HepG2 (cell line): Measurements from ENCODE around the gene RCC2.

Source experiments
- EHMT2 ChIP-seq: fragments of 200-600 bp; sonication (generic); IDR thresholded peaks from 2 replicates; pipeline ENCODE4 v1.7.0; 2017; ENCODE audit warnings: antibody characterized with exemption, low read depth, low read length, borderline replicate concordance
- FOXP1 ChIP-seq, 2 experiments: fragments of 450-650 bp in 1 of 2; IDR thresholded peaks; 2 replicates each; pipeline ENCODE4 v1.6.1; 2017 to 2018; ENCODE audit warnings: antibody characterized with exemption in 1 of 2
- GATAD1 ChIP-seq: IDR thresholded peaks from 2 replicates; pipeline ENCODE4 v1.6.1; 2016; ENCODE audit warnings: missing genetic modification reagents, missing compliant biosample characterization
- MLX ChIP-seq: IDR thresholded peaks from 2 replicates; pipeline ENCODE4 v1.6.1; 2016
- NR3C1 ChIP-seq: sonication (generic); formaldehyde crosslinking; IDR thresholded peaks from 2 replicates; pipeline ENCODE4 v1.4.0; 2020; ENCODE audit warnings: missing genetic modification reagents
- POLR2AphosphoS5 ChIP-seq: IDR thresholded peaks from 2 replicates; pipeline ENCODE4 v1.6.1; 2012; ENCODE audit warnings: low read depth, low read length
- THAP7 ChIP-seq: sonication (generic); formaldehyde crosslinking; IDR thresholded peaks from 2 replicates; pipeline ENCODE4 v1.8.1; 2023; ENCODE audit warnings: mild to moderate bottlenecking, missing genetic modification reagents
- ZBTB26 ChIP-seq: IDR thresholded peaks from 2 replicates; pipeline ENCODE4 v1.6.1; 2016; ENCODE audit warnings: missing compliant biosample characterization, missing genetic modification reagents, borderline replicate concordance
- ZNF329 ChIP-seq: sonication (generic); formaldehyde crosslinking; IDR thresholded peaks from 2 replicates; pipeline ENCODE4 v1.9.0; 2021; ENCODE audit warnings: low read depth, mild to moderate bottlenecking, missing genetic modification reagents
- ZNF431 ChIP-seq: sonication (generic); formaldehyde crosslinking; IDR thresholded peaks from 2 replicates; pipeline ENCODE4 v1.9.0; 2022; ENCODE audit warnings: missing genetic modification reagents, low read depth, mild to moderate bottlenecking, borderline replicate concordance
- ZNF510 ChIP-seq: sonication (generic); formaldehyde crosslinking; IDR thresholded peaks from 2 replicates; pipeline ENCODE4 v1.4.0; 2020; ENCODE audit warnings: low read depth, mild to moderate bottlenecking, missing genetic modification reagents
- TF ChIP-seq, protein P1 (sequence below): IDR thresholded peaks from 2 replicates; pipeline ENCODE4 v1.6.1; 2012; ENCODE audit warnings: inconsistent platforms
- TF ChIP-seq, protein P2 (sequence below): sonication (generic); formaldehyde crosslinking; IDR thresholded peaks from 2 replicates; pipeline ENCODE4 v1.5.0; 2020; ENCODE audit warnings: mild to moderate bottlenecking, missing genetic modification reagents, moderate library complexity

- TF ChIP-seq MLX (CRISPR knock-in tag), result no peak
- no peak for TF ChIP-seq THAP7 (CRISPR knock-in tag)
- no peak for TF ChIP-seq ZNF431 (CRISPR knock-in tag)
- TF ChIP-seq ZNF329 (CRISPR knock-in tag), result no peak
- TF ChIP-seq FOXP1 (IDR thresholded peaks at IDR 0.05), result no peak
- TF ChIP-seq FOXP1 (CRISPR knock-in tag; IDR thresholded peaks at IDR 0.05), result no peak
- TF ChIP-seq NR3C1 (CRISPR knock-in tag), result no peak
- no peak for TF ChIP-seq ZNF510 (CRISPR knock-in tag)
- TF ChIP-seq, protein P1, sequence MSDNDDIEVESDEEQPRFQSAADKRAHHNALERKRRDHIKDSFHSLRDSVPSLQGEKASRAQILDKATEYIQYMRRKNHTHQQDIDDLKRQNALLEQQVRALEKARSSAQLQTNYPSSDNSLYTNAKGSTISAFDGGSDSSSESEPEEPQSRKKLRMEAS, result no peak
- TF ChIP-seq ZBTB26 (CRISPR knock-in tag), result no peak
- TF ChIP-seq POLR2AphosphoS5, result no peak
- TF ChIP-seq, protein P2, sequence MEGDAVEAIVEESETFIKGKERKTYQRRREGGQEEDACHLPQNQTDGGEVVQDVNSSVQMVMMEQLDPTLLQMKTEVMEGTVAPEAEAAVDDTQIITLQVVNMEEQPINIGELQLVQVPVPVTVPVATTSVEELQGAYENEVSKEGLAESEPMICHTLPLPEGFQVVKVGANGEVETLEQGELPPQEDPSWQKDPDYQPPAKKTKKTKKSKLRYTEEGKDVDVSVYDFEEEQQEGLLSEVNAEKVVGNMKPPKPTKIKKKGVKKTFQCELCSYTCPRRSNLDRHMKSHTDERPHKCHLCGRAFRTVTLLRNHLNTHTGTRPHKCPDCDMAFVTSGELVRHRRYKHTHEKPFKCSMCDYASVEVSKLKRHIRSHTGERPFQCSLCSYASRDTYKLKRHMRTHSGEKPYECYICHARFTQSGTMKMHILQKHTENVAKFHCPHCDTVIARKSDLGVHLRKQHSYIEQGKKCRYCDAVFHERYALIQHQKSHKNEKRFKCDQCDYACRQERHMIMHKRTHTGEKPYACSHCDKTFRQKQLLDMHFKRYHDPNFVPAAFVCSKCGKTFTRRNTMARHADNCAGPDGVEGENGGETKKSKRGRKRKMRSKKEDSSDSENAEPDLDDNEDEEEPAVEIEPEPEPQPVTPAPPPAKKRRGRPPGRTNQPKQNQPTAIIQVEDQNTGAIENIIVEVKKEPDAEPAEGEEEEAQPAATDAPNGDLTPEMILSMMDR (CRISPR knock-in tag), result no peak
- no peak for TF ChIP-seq EHMT2
- TF ChIP-seq GATAD1 (CRISPR knock-in tag), result no peak
These were observed 19.0 kb downstream of the RCC2 start for GRCh38 chr1:17420391-17420918.
